Thyroid gland (tissue), 4 donors: ENCODE measurements around the gene PARP16. TPM values are rescaled to one million over a fixed set of nuclear protein-coding genes. Genes with fewer than 3 reads are reported as not detected.

Source experiments
- DNase-seq, 2 donors: peaks; one replicate each; pipeline ENCODE4 v3.0.0-alpha.2; 2019
- H3K27ac ChIP-seq, 3 donors: fragments of 200-600 bp; sonication (generic); 1 replicate in 2 of 3; 2 replicates in 1 of 3; pipeline ENCODE4 v1.5.1; 2016 to 2019; ENCODE audit warnings: mild to moderate bottlenecking in 1 of 3, moderate library complexity in 1 of 3
- H3K27me3 ChIP-seq: fragments of 200-600 bp; sonication (generic); one replicate; pipeline ENCODE4 v1.5.1; 2019
- H3K36me3 ChIP-seq, 2 donors: fragments of 200-600 bp; sonication (generic); one replicate each; pipeline ENCODE4 v1.5.1; 2016 to 2019
- H3K4me1 ChIP-seq, 2 donors: fragments of 200-600 bp; sonication (generic); one replicate each; pipeline ENCODE4 v1.5.1; 2017 to 2019
- H3K4me3 ChIP-seq, 3 donors: fragments of 200-600 bp; sonication (generic); replicated peaks in 1 of 3; 1 replicate in 2 of 3; 2 replicates in 1 of 3; pipeline ENCODE4 v1.5.1; 2016; ENCODE audit warnings: mild to moderate bottlenecking in 1 of 3
- H3K9me3 ChIP-seq: fragments of 200-600 bp; sonication (generic); one replicate; pipeline ENCODE4 v1.5.1; 2017
- POLR2A ChIP-seq, 2 donors: fragments of 450-650 bp; IDR thresholded peaks; one replicate each; pipeline ENCODE4 v1.6.1; 2017; ENCODE audit warnings: antibody characterized with exemption in 2 of 2, mild to moderate bottlenecking in 2 of 2, moderate library complexity in 1 of 2
- WGBS, 2 donors: methylation state at CpG; one replicate each; pipeline ENCODE4 v1.1.5; 2017; 5-methylcytosine and 5-hydroxymethylcytosine counted together
- intact Hi-C: fragments of 100-400 bp; cut with DNase I; formaldehyde crosslinking; loops from one replicate; pipeline ENCODE4 v1.15.1; 2023
- total RNA-seq, 4 donors: library from RNA; depleted of rRNA; stranded (reverse); fragments of >200 nt; gene quantifications; one replicate each; pipeline ENCODE4 v1.2.3, GENCODE V29; 2016
- TF ChIP-seq, protein P1 (sequence below), 6 experiments: fragments of 200-600 bp in 3 of 6; fragments of 450-650 bp in 3 of 6; sonication (generic) in 3 of 6; IDR thresholded peaks; one replicate each; pipeline ENCODE4 v1.5.1; 2016 to 2019; ENCODE audit warnings: antibody characterized with exemption in 6 of 6, mild to moderate bottlenecking in 2 of 6, inconsistent platforms in 1 of 6, moderate library complexity in 1 of 6

The PARP16 gene
- total RNA-seq, 4 donors from 2014 or later: 11.3 to 15.5 (median 13.2) TPM

- H3K9me3 ChIP-seq: no peaks in the 10 kb centered on the region
- no peak for DNase-seq
- H3K27me3 ChIP-seq: no peaks in the 10 kb centered on the region
- H3K4me3 ChIP-seq: no peak overlapping the region
- H3K36me3 ChIP-seq: no peaks in the 10 kb centered on the region
- no peak overlapping the region for H3K27ac ChIP-seq
- intact Hi-C loops: no loop called here
- WGBS, 2 donors: 91 to 97% methylated on average over 2 to 3 of the region's 3 CpGs
- TF ChIP-seq, protein P1, sequence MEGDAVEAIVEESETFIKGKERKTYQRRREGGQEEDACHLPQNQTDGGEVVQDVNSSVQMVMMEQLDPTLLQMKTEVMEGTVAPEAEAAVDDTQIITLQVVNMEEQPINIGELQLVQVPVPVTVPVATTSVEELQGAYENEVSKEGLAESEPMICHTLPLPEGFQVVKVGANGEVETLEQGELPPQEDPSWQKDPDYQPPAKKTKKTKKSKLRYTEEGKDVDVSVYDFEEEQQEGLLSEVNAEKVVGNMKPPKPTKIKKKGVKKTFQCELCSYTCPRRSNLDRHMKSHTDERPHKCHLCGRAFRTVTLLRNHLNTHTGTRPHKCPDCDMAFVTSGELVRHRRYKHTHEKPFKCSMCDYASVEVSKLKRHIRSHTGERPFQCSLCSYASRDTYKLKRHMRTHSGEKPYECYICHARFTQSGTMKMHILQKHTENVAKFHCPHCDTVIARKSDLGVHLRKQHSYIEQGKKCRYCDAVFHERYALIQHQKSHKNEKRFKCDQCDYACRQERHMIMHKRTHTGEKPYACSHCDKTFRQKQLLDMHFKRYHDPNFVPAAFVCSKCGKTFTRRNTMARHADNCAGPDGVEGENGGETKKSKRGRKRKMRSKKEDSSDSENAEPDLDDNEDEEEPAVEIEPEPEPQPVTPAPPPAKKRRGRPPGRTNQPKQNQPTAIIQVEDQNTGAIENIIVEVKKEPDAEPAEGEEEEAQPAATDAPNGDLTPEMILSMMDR (IDR thresholded peaks at IDR 0.05): no peak
- no peak for TF ChIP-seq POLR2A (IDR thresholded peaks at IDR 0.05)
- H3K4me1 ChIP-seq: no peaks in the 10 kb centered on the region
Measured at GRCh38 chr15:65226221-65226620, 60.5 kb downstream of the PARP16 start.

DNA sequence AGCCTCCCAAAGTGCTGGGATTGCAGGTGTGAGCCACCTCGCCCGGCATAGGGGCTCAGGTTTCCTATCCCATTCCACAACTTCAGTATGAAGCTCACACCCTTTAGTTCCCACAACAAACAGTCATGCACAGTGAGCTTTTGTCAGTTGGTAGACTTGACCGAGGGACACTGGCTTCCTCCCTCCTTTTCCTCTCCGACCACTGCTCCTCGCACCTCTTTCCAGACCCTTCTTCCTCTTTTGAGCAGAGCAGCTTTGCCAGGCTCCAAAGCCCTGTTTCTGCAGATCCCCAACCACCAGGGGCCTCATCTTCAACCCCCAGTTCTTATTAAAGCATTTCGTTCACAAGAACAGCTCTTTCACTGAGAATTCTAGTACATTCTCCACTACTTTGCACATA lies 62.7 kb downstream of the PARP16 start:
- H3K9me3 ChIP-seq: no peaks in the 10 kb centered on the region
- TF ChIP-seq POLR2A (IDR thresholded peaks at IDR 0.05): no peak
- TF ChIP-seq, protein P1 (IDR thresholded peaks at IDR 0.05): no peak
- H3K27ac ChIP-seq: no peak overlapping the region
- no peak for DNase-seq
- no peaks in the 10 kb centered on the region for H3K4me1 ChIP-seq
- no peaks in the 10 kb centered on the region for H3K27me3 ChIP-seq
- 88 to 91% methylated on average over 6 of the region's 6 CpGs for WGBS, 2 donors
- intact Hi-C loops: no loop called here
- H3K36me3 ChIP-seq: no peaks in the 10 kb centered on the region
- no peak overlapping the region for H3K4me3 ChIP-seq

DNA sequence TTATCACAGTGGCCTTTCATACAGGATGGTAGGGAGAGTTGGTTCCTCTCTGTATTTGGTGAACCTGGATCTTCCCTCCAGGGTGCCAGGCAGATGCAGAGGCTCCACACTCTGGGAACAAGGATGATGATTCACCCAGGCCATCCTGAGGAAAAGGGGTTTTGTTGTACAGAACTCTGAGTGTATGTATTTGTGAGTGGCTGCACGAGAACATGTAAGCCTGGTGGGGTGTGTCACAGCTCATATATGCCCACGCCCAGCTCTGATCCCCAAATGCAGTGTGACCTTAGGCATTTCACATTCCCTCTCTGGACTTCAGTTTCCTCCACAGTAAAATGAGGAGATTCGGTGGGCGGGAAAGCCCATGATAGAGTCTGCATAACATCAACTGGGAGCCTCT lies 63.8 kb downstream of the PARP16 start:
- WGBS, 2 donors: 91 to 98% methylated on average over 4 of the region's 4 CpGs
- H3K9me3 ChIP-seq: no peaks in the 10 kb centered on the region
- H3K4me3 ChIP-seq: no peak overlapping the region
- DNase-seq: no peak
- intact Hi-C loops: no loop called here
- H3K27ac ChIP-seq: no peak overlapping the region
- H3K4me1 ChIP-seq: no peaks in the 10 kb centered on the region
- TF ChIP-seq POLR2A (IDR thresholded peaks at IDR 0.05): no peak
- TF ChIP-seq, protein P1 (IDR thresholded peaks at IDR 0.05): no peak
- H3K27me3 ChIP-seq: no peaks in the 10 kb centered on the region
- H3K36me3 ChIP-seq: no peaks in the 10 kb centered on the region

GRCh38 chr15:65221697-65222096 lies 65.0 kb downstream of the PARP16 start:
- no peaks in the 10 kb centered on the region for H3K9me3 ChIP-seq
- intact Hi-C loops: no loop called here
- H3K36me3 ChIP-seq: no peaks in the 10 kb centered on the region
- no peaks in the 10 kb centered on the region for H3K27me3 ChIP-seq
- WGBS, 2 donors: 91 to 93% methylated on average over 2 of the region's 2 CpGs
- H3K4me3 ChIP-seq: no peak overlapping the region
- no peaks in the 10 kb centered on the region for H3K4me1 ChIP-seq
- TF ChIP-seq POLR2A (IDR thresholded peaks at IDR 0.05): no peak
- no peak overlapping the region for H3K27ac ChIP-seq
- no peak for DNase-seq

DNA sequence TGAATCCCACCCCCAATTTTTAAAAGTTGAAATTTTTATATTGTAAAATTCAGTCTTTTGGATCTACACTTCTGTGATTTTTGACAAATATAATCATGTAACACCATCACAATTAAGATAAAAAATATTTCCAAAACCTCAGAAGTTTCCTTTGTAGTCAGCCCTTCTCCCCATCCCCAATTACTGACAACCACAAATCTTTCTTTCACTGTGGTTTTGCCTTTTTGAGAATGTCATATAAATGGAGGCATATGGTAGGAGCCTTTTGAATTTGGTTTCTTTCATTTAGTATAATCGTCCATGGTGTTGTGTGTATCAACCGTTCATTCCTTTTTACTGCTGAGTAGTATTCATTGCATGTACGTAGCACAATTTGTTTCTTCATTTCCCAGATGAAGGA lies 67.5 kb downstream of the PARP16 start:
- intact Hi-C loops: no loop called here
- Histone ChIP-seq H3K36me3 (no peaks in the 10 kb centered on the region), H3K4me3 (no peak overlapping the region), H3K27me3 (no peaks in the 10 kb centered on the region), H3K9me3 (no peaks in the 10 kb centered on the region), H3K4me1 (no peaks in the 10 kb centered on the region), H3K27ac (no peak overlapping the region)
- DNase-seq: no peak
- 92 to 94% methylated on average over 3 of the region's 3 CpGs for WGBS, 2 donors
- TF ChIP-seq, protein P1 (IDR thresholded peaks at IDR 0.05): no peak
- TF ChIP-seq POLR2A (IDR thresholded peaks at IDR 0.05): no peak
